BJ (cell line): ENCODE data around the gene PRELID2. TPM values are rescaled to one million over a fixed set of nuclear protein-coding genes. Genes with fewer than 3 reads are reported as not detected.
A peak's percentile ranks its signal among the peaks of the same experiment; 100 is the strongest.

ENCODE experiments used
- CTCF ChIA-PET: fragments of 350-600 bp; formaldehyde crosslinking; extraction: SDS; loops from one replicate; lab custom pipeline; 2021; ENCODE audit warnings: antibody characterized with exemption, inconsistent platforms; lab: Yijun Ruan, JAX
- POLR2A ChIA-PET: fragments of 300-600 bp; sonication (Branson Sonifier 250); formaldehyde crosslinking; extraction: SDS; loops from one replicate; lab custom pipeline; 2021; ENCODE audit warnings: antibody characterized with exemption; lab: Charles Lee
- DNase-seq: peaks from one replicate; pipeline ENCODE4 v3.0.0-alpha.2; 2011; ENCODE audit warnings: low read depth
- H3K27me3 ChIP-seq: 2 replicates; pipeline ENCODE4 v1.6.0; 2011; ENCODE audit warnings: low read length; ENCODE audit not compliant: control insufficient read depth, insufficient read depth
- H3K36me3 ChIP-seq: 2 replicates; pipeline ENCODE4 v1.5.1; 2011; ENCODE audit warnings: low read length; ENCODE audit not compliant: control insufficient read depth, insufficient read depth
- H3K4me3 ChIP-seq: 2 replicates; pipeline ENCODE4 v1.5.1; 2011; ENCODE audit warnings: low read depth, mild to moderate bottlenecking, control low read depth, low read length
- polyA minus RNA-seq: library from RNA; depleted of rRNA, polyadenylated mRNA; stranded (reverse); fragments of >200 nt; gene quantifications from 2 replicates; pipeline ENCODE4 v1.2.3, GENCODE V29; 2011; rRNA and poly(A)+ RNA removed
- polyA plus RNA-seq: library from polyadenylated mRNA; depleted of rRNA; stranded (reverse); fragments of >200 nt; gene quantifications from 2 replicates; pipeline ENCODE4 v1.2.3, GENCODE V29; 2011; rRNA removed
- TF ChIP-seq, protein P1 (sequence below): IDR thresholded peaks from 2 replicates; pipeline ENCODE4 v1.5.1; 2011; ENCODE audit warnings: low read depth, mild to moderate bottlenecking, control low read depth, inconsistent platforms, low read length, moderate library complexity; ENCODE audit not compliant: insufficient read depth

PRELID2 gene
- polyA plus RNA-seq (3.0 and 4.3 TPM in 2 replicates), polyA minus RNA-seq (6.3 and 6.9 TPM in 2 replicates)

DNA sequence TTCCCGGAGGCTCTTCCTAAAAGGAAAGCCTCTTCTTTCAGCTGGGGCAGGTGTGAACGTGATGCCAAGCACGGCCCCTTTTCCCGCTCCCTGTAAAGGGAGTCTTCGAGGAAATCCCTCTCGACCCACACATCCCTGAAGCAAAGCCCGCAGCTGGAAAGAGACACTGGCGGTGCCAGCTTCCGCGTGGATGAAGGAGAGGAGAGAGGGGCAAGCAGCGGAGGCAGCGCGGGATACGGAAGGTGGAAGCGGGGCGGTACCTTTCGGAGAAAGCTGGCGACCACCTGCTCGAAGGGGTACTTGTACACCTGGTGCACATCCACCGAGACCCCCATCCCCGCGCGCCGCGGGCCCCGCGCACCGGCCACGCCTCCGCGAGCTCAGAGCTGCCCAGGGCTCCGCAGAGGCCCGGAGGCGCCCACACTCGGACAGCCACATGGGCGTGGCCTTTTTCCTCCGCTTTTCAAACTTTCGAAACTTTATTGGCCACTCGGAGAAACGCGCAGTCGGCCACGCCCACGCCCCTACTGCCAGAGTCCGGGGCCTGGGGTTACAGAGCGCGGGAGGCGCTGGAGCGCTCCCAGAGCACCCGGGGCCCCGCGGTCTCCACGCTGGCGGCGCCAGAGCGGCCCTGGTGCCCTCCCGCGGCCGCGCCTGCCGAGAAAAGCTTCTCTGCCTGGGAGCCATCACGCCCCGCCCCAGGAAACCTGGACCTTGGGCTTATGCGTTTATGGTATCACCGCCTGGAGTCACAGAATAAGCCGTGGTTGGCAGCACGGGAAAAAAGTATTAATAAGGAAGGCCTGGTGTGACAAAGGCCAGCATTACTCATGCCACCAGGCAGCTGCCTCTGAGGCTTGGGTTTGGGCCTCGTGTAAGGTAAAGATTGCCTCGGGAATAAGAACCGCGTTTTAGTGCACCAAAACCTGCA lies at the start of gene PRELID2:
PRELID2 (minus strand) TSS at position 426 of the 931 bp plus-strand sequence; CDS start at position 335, 91 bp downstream.
- no peak for DNase-seq
- H3K27me3 ChIP-seq, result no peaks in the 10 kb centered on the region
- TF ChIP-seq, protein P1, sequence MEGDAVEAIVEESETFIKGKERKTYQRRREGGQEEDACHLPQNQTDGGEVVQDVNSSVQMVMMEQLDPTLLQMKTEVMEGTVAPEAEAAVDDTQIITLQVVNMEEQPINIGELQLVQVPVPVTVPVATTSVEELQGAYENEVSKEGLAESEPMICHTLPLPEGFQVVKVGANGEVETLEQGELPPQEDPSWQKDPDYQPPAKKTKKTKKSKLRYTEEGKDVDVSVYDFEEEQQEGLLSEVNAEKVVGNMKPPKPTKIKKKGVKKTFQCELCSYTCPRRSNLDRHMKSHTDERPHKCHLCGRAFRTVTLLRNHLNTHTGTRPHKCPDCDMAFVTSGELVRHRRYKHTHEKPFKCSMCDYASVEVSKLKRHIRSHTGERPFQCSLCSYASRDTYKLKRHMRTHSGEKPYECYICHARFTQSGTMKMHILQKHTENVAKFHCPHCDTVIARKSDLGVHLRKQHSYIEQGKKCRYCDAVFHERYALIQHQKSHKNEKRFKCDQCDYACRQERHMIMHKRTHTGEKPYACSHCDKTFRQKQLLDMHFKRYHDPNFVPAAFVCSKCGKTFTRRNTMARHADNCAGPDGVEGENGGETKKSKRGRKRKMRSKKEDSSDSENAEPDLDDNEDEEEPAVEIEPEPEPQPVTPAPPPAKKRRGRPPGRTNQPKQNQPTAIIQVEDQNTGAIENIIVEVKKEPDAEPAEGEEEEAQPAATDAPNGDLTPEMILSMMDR, result no peak
- no peaks in the 10 kb centered on the region for H3K36me3 ChIP-seq
- CTCF ChIA-PET, result interaction anchor here (0.8 to 2.2 kb wide), 7 partner anchors 9 to 1631 kb away, joined by 3 to 16 read pairs (median 4); no protein-coding TSS in a partner anchor
- H3K4me3 ChIP-seq, result peak within 1 kb of the TSS; percentile 56
- POLR2A ChIA-PET, result interaction anchor here (0.6 kb wide), 1 partner anchor 224 kb away, joined by 3 read pairs; no protein-coding TSS in a partner anchor

DNA sequence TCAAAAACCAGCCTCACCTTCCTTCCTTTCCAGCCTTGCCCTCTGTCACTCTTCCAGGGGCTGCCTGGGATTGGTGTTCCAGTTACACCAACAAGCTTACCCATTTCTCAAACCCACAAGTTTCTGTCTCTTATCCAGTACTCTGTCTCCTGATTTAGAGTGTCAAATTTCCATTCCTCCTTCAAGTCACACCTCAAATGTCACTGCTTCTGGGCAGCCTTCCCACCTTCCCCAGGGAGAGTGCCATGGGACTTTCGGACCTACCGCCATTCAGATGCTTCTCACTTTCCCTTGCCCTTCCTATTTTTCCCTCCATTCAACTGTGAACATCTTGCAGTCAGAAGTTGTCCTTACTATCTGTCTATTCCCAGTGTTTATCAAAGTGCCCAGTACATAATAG lies 39.6 kb upstream of the PRELID2 start:
- ChIA-PET CTCF (no interaction called here), POLR2A (no interaction called here)

DNA sequence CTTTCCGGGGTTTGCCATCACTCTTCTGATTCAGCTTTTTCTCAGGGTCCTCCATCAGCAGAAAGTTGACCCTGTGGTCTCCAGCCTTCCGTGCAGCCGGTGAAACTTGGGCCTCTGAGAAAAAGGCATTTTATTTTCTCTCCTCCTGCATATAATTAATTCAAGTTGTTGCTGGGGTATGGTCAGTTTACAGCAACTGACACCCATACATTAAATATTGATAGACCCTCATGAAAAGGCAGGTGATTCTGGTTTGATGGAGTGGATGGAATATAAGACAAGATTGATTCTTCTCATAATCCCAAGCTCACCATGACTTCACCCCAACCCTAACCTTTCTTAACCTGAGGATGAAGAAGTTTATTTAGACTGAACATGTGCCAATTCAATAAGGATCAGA lies 37.8 kb upstream of the PRELID2 start, which contains the start of gene GRXCR2:
GRXCR2 (minus strand) TSS at position 101 of the 400 bp plus-strand sequence; CDS start at position 55, 46 bp downstream.
- DNase-seq, result no peak
- no peaks in the 10 kb centered on the region for H3K36me3 ChIP-seq
- TF ChIP-seq, protein P1, result no peak
- CTCF ChIA-PET, result no interaction called here
- no peak within 1 kb of the TSS for H3K4me3 ChIP-seq
- H3K27me3 ChIP-seq, result no peaks in the 10 kb centered on the region
- POLR2A ChIA-PET, result no interaction called here

More for the DNA sequence above, 39.6 kb upstream of the PRELID2 start:
- Histone ChIP-seq H3K36me3 (no peaks in the 10 kb centered on the region), H3K4me3 (no peak overlapping the region), H3K27me3 (no peaks in the 10 kb centered on the region)
- TF ChIP-seq, protein P1, result no peak
- DNase-seq, result no peak

DNA sequence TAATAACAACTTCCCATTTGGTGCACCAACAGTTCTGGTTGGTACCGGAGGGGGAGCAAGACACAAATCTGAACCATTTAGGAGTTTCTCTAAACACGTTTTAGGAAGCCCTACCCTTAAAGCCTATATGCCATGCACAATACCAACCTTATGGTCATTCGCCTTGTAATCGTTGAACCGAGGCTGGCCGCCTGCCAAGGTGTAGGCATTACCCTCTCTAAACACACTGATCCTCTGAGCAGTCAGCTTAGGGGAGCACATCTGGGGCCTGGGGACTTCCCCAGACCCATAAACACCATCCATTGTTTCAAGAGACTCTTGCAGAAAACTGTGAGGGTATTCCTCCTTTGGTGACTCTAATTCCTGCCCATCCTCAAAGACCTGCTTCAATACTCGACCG lies 37.3 kb upstream of the PRELID2 start:
- TF ChIP-seq, protein P1, result no peak
- Histone ChIP-seq H3K36me3 (no peaks in the 10 kb centered on the region), H3K27me3 (no peaks in the 10 kb centered on the region), H3K4me3 (no peak overlapping the region)
- no peak for DNase-seq
- ChIA-PET CTCF (no interaction called here), POLR2A (no interaction called here)

DNA sequence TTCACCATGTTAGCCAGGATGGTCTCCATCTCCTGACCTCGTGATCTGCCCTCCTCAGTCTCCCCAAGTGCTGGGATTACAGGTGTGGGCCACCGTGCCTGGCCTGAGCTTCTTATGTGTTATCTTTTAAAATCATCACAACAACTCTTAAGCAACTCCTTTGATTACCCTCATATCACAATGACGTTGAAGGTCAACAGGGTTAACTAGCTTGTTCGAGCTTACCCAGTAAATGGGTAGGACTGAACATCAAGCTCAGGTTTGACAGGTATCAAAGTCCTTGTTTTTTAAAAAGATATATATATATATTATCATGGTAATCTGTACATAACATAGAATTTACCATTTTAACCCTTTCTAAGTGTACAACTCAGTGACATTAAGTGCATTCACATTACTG lies 34.6 kb upstream of the PRELID2 start:
- CTCF ChIA-PET, result interaction anchor here (1.1 to 2.1 kb wide), 2 partner anchors 9 to 19 kb away, joined by 3 to 11 read pairs; no protein-coding TSS in a partner anchor
- DNase-seq, result no peak
- 0 out of 2 replicates have a peak, but pooled peaks cover 1% of the 10 kb centered on the region for H3K27me3 ChIP-seq
- H3K4me3 ChIP-seq, result no peak overlapping the region
- TF ChIP-seq, protein P1, result no peak
- POLR2A ChIA-PET, result no interaction called here
- H3K36me3 ChIP-seq, result no peaks in the 10 kb centered on the region
